ENCODE measurements around the gene SEPTIN8. TPM values are rescaled to one million over a fixed set of nuclear protein-coding genes. Genes with fewer than 3 reads are reported as not detected.
"Not testable (repeated sequence)": the region's sequence is repeated elsewhere in the genome, so short reads cannot be mapped to it uniquely, and the experiment has no call there.

The SEPTIN8 gene
- total RNA-seq, 1 donor from 2014 or later = 97.5 TPM

GRCh38 chr5:132807163-132807838, 30.3 kb upstream of the SEPTIN8 start:
- Mint-ChIP-seq H3K36me3 (ENCODE audit: low read depth, unreplicated experiment) (no peaks in the 10 kb centered on the region), H3K4me1 (ENCODE audit: low read depth, unreplicated experiment) (peaks cover 3% of the 10 kb centered on the region), H3K27ac (ENCODE audit: unreplicated experiment) (no peak overlapping the region), H3K9me3 (ENCODE audit: unreplicated experiment) (peaks cover 5% of the 10 kb centered on the region), H3K4me3 (ENCODE audit: unreplicated experiment) (no peak overlapping the region), H3K27me3 (ENCODE audit: low read depth, unreplicated experiment) (peaks cover 22% of the 10 kb centered on the region)
- no peak for TF ChIP-seq EZH2 (IDR thresholded peaks at IDR 0.05; ENCODE audit: insufficient read depth, low read length)
- Histone ChIP-seq H3K27me3 (ENCODE audit: insufficient read depth, low read length) (peaks cover 9% of the 10 kb centered on the region), H3K4me1 (ENCODE audit: insufficient read depth, low read length) (peaks cover 3% of the 10 kb centered on the region), H3K4me3 (ENCODE audit: insufficient read depth, low read depth, low read length) (no peak overlapping the region), H3K36me3 (ENCODE audit: insufficient read depth, low read length) (no peaks in the 10 kb centered on the region), H3K27ac (ENCODE audit: low read depth, low read length) (no peak overlapping the region), H3K9ac (ENCODE audit: low read length) (no peak overlapping the region), H3K4me2 (ENCODE audit: low read length) (no peak overlapping the region), H2AFZ (ENCODE audit: low read depth, low read length) (peak overlapping the region; percentile 45), H4K20me1 (ENCODE audit: insufficient read depth, low read length) (no peaks in the 10 kb centered on the region), H3K79me2 (ENCODE audit: insufficient read depth, low read length) (no peaks in the 10 kb centered on the region), H3K9me3 (ENCODE audit: insufficient read depth, low read depth, low read length) (no peaks in the 10 kb centered on the region)
- DNase-seq (ENCODE audit: low read depth) (no peak), FAIRE-seq (no peak)

GRCh38 chr5:132806804-132807162, 29.7 kb upstream of the SEPTIN8 start:
- H3K4me1 ChIP-seq (ENCODE audit: insufficient read depth, low read length); H3K9me3 ChIP-seq (ENCODE audit: insufficient read depth, low read depth, low read length); H3K4me3 Mint-ChIP-seq (ENCODE audit: unreplicated experiment); H3K36me3 ChIP-seq (ENCODE audit: insufficient read depth, low read length); H3K9ac ChIP-seq (ENCODE audit: low read length); H3K27me3 ChIP-seq (ENCODE audit: insufficient read depth, low read length); H3K4me3 ChIP-seq (ENCODE audit: insufficient read depth, low read depth, low read length); H3K36me3 Mint-ChIP-seq (ENCODE audit: low read depth, unreplicated experiment); H3K9me3 Mint-ChIP-seq (ENCODE audit: unreplicated experiment); H4K20me1 ChIP-seq (ENCODE audit: insufficient read depth, low read length); H3K4me1 Mint-ChIP-seq (ENCODE audit: low read depth, unreplicated experiment); H3K79me2 ChIP-seq (ENCODE audit: insufficient read depth, low read length); FAIRE-seq; H3K27ac Mint-ChIP-seq (ENCODE audit: unreplicated experiment); DNase-seq (ENCODE audit: low read depth); H3K4me2 ChIP-seq (ENCODE audit: low read length); H3K27ac ChIP-seq (ENCODE audit: low read depth, low read length): not testable (repeated sequence)
- peak overlapping the region; percentile 45 for H2AFZ ChIP-seq (ENCODE audit: low read depth, low read length)
- peaks cover 17% of the 10 kb centered on the region for H3K27me3 Mint-ChIP-seq (ENCODE audit: low read depth, unreplicated experiment)

GRCh38 chr5:132805872-132806271, 28.8 kb upstream of the SEPTIN8 start:
- not testable (repeated sequence) for H3K4me1 Mint-ChIP-seq (ENCODE audit: low read depth, unreplicated experiment); H3K9me3 Mint-ChIP-seq (ENCODE audit: unreplicated experiment); H3K27me3 ChIP-seq (ENCODE audit: insufficient read depth, low read length); H3K27ac Mint-ChIP-seq (ENCODE audit: unreplicated experiment); H3K9me3 ChIP-seq (ENCODE audit: insufficient read depth, low read depth, low read length); H3K9ac ChIP-seq (ENCODE audit: low read length); H3K27ac ChIP-seq (ENCODE audit: low read depth, low read length); H3K4me3 Mint-ChIP-seq (ENCODE audit: unreplicated experiment); DNase-seq (ENCODE audit: low read depth); FAIRE-seq; H3K79me2 ChIP-seq (ENCODE audit: insufficient read depth, low read length); H3K36me3 ChIP-seq (ENCODE audit: insufficient read depth, low read length); H3K4me1 ChIP-seq (ENCODE audit: insufficient read depth, low read length); H2AFZ ChIP-seq (ENCODE audit: low read depth, low read length); H3K4me2 ChIP-seq (ENCODE audit: low read length); H3K36me3 Mint-ChIP-seq (ENCODE audit: low read depth, unreplicated experiment); H4K20me1 ChIP-seq (ENCODE audit: insufficient read depth, low read length); H3K4me3 ChIP-seq (ENCODE audit: insufficient read depth, low read depth, low read length)
- H3K27me3 Mint-ChIP-seq (ENCODE audit: low read depth, unreplicated experiment) = peaks cover 12% of the 10 kb centered on the region

- H3K4me1 ChIP-seq (ENCODE audit: insufficient read depth, low read length); H3K9ac ChIP-seq (ENCODE audit: low read length); H3K4me3 Mint-ChIP-seq (ENCODE audit: unreplicated experiment); H3K36me3 Mint-ChIP-seq (ENCODE audit: low read depth, unreplicated experiment); H3K27ac Mint-ChIP-seq (ENCODE audit: unreplicated experiment); H3K27ac ChIP-seq (ENCODE audit: low read depth, low read length); H3K27me3 ChIP-seq (ENCODE audit: insufficient read depth, low read length); H3K9me3 ChIP-seq (ENCODE audit: insufficient read depth, low read depth, low read length); H3K4me2 ChIP-seq (ENCODE audit: low read length); H3K4me3 ChIP-seq (ENCODE audit: insufficient read depth, low read depth, low read length); H3K79me2 ChIP-seq (ENCODE audit: insufficient read depth, low read length); H3K27me3 Mint-ChIP-seq (ENCODE audit: low read depth, unreplicated experiment); H3K36me3 ChIP-seq (ENCODE audit: insufficient read depth, low read length); H4K20me1 ChIP-seq (ENCODE audit: insufficient read depth, low read length); H3K9me3 Mint-ChIP-seq (ENCODE audit: unreplicated experiment); H2AFZ ChIP-seq (ENCODE audit: low read depth, low read length); DNase-seq (ENCODE audit: low read depth); FAIRE-seq: not testable (repeated sequence)
- peaks cover 11% of the 10 kb centered on the region for H3K4me1 Mint-ChIP-seq (ENCODE audit: low read depth, unreplicated experiment)
These were observed 27.2 kb upstream of the SEPTIN8 start for GRCh38 chr5:132804219-132804618.

GRCh38 chr5:132802685-132803066, 25.6 kb upstream of the SEPTIN8 start:
- not testable (repeated sequence) for H3K4me3 Mint-ChIP-seq (ENCODE audit: unreplicated experiment); DNase-seq (ENCODE audit: low read depth); H3K36me3 Mint-ChIP-seq (ENCODE audit: low read depth, unreplicated experiment); H3K27me3 Mint-ChIP-seq (ENCODE audit: low read depth, unreplicated experiment); H3K4me1 ChIP-seq (ENCODE audit: insufficient read depth, low read length); FAIRE-seq; H3K4me2 ChIP-seq (ENCODE audit: low read length); H3K4me3 ChIP-seq (ENCODE audit: insufficient read depth, low read depth, low read length); H3K36me3 ChIP-seq (ENCODE audit: insufficient read depth, low read length); H3K9ac ChIP-seq (ENCODE audit: low read length); H3K9me3 Mint-ChIP-seq (ENCODE audit: unreplicated experiment); H2AFZ ChIP-seq (ENCODE audit: low read depth, low read length); H4K20me1 ChIP-seq (ENCODE audit: insufficient read depth, low read length); H3K79me2 ChIP-seq (ENCODE audit: insufficient read depth, low read length); H3K27ac Mint-ChIP-seq (ENCODE audit: unreplicated experiment); H3K27me3 ChIP-seq (ENCODE audit: insufficient read depth, low read length); H3K9me3 ChIP-seq (ENCODE audit: insufficient read depth, low read depth, low read length); H3K27ac ChIP-seq (ENCODE audit: low read depth, low read length)
- peaks cover 18% of the 10 kb centered on the region for H3K4me1 Mint-ChIP-seq (ENCODE audit: low read depth, unreplicated experiment)
